Pancreas (tissue), 10 donors: ENCODE measurements around the gene CCR5AS.
"Not testable (repeated sequence)": the region's sequence is repeated elsewhere in the genome, so short reads cannot be mapped to it uniquely, and the experiment has no call there.

Experiments
- ATAC-seq, 4 donors: fragments of 200-7000 bp; cut with Tn5 transposase; one replicate each; pipeline versions ENCODE4 v1.8.0 to v1.9.1; 2020; ENCODE audit warnings: mild to moderate bottlenecking in 4 of 4, moderate library complexity in 4 of 4
- DNase-seq, 6 donors: peaks; one replicate each; pipeline ENCODE4 v3.0.0-alpha.2; 2020
- FAIRE-seq: peaks from 2 replicates; lab custom pipeline; 2012; peaks lifted over from hg19 to GRCh38; lab: Jason Lieb, UNC
- H3K27ac ChIP-seq, 4 donors: fragments of 200-600 bp; sonication (generic); 1 replicate in 3 of 4; 2 replicates in 1 of 4; pipeline versions ENCODE4 v1.5.0 to v1.8.0; 2020
- H3K27me3 ChIP-seq, 4 donors: fragments of 200-600 bp; one replicate each; pipeline ENCODE4 v1.8.0; 2021
- H3K36me3 ChIP-seq, 3 donors: fragments of 200-600 bp; sonication (generic) in 1 of 3; one replicate each; pipeline versions ENCODE4 v1.5.0 to v1.8.0; 2020 to 2021
- H3K4me1 ChIP-seq, 3 donors: fragments of 200-600 bp; one replicate each; pipeline ENCODE4 v1.8.0; 2021
- H3K4me3 ChIP-seq, 4 donors: fragments of 200-600 bp; sonication (generic) in 2 of 4; one replicate each; pipeline versions ENCODE4 v1.5.0 to v1.8.0; 2020 to 2021
- H3K9me3 ChIP-seq, 4 donors: fragments of 200-600 bp; one replicate each; pipeline ENCODE4 v1.8.0; 2021
- WGBS, 2 donors: extraction: QIAGEN DNeasy Blood & Tissue Kit; methylation state at CpG; one replicate each; pipeline ENCODE4 v1.1.7; 2013; 5-methylcytosine and 5-hydroxymethylcytosine counted together
- intact Hi-C, 3 donors: fragments of 100-400 bp; cut with DNase I; formaldehyde crosslinking; loops; one replicate each; pipeline versions ENCODE4 v1.11.1 to v1.14.2; 2022
- TF ChIP-seq, protein P1 (sequence below), 4 donors: fragments of 200-600 bp; sonication (generic) in 3 of 4; IDR thresholded peaks; one replicate each; pipeline versions ENCODE4 v1.5.0 to v1.8.0; 2021; ENCODE audit warnings: antibody characterized with exemption in 4 of 4
- donor health status: healthy with polysubstance abuse.
- donor health status: DM: no; HTN: no; CAD: no; lungs with moderate emphysema.
- donor health status: DM: no; HTN: no; CAD: no.
- donor health status: control.
- donor health status: control.
- donor health status: Bipolar disorder and iron deficiency.
- donor health status: DM: yes; HTN: yes; CAD: no.
- donor health status: DM: no; HTN: no; CAD: no.
- donor health status: DM: no; HTN: no; CAD: no.
- donor health status: DM: yes; HTN: yes; CAD: no.

CCR5AS gene

DNA sequence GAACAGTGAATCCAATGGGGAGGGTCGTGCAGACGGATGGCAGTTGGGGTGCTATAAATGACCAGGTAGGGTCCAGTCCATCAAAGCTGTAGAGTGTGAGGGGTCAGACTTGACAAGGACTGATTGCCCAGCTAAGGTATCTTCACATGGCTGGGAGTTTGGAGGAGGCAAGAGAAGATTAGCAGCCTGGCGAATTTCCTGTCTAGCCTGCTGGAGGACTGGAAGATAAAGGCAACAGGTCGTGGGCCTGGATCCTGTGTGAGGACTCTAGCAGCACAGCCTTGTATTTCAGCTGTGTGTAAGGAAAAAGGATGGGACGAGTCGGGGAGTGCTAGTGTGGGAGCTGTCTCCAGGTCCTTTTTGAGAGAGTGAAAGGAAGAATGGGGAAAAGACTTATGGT is 17.6 kb downstream of the CCR5AS start:
- no peaks in the 10 kb centered on the region for H3K27me3 ChIP-seq
- FAIRE-seq = no peak

DNA sequence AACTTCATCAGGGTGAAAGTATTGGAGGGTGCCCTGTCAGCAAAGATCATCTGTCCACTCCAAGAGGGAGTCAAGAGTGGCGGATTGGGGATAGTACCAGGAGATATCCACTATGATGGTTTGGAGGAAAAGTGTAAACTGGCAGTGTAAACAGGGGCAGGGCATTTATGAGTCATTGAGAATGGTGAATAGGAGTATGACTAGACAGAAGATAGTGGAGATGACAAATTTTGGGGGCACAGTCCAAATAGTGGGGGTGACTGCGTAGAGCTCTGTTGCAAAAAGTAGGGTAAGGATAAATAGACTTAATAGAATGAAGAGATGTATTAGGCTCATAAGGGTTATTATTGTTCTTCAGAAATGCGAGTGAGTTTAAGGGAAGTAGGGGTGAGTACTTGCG is 18.0 kb downstream of the CCR5AS start:
- H3K36me3 ChIP-seq, H3K27me3 ChIP-seq, intact Hi-C loops, H3K4me1 ChIP-seq, H3K4me3 ChIP-seq, FAIRE-seq, ATAC-seq, DNase-seq, H3K9me3 ChIP-seq, H3K27ac ChIP-seq: not testable (repeated sequence)
- WGBS, 2 donors = 86 to 97% methylated on average over 4 of the region's 4 CpGs

More for the DNA sequence above, 17.6 kb downstream of the CCR5AS start:
- no peak overlapping the region for H3K4me3 ChIP-seq
- no peak overlapping the region for H3K27ac ChIP-seq
- no peak for ATAC-seq
- intact Hi-C loops = no loop called here
- H3K36me3 ChIP-seq = no peaks in the 10 kb centered on the region
- H3K9me3 ChIP-seq = no peaks in the 10 kb centered on the region
- TF ChIP-seq, protein P1, sequence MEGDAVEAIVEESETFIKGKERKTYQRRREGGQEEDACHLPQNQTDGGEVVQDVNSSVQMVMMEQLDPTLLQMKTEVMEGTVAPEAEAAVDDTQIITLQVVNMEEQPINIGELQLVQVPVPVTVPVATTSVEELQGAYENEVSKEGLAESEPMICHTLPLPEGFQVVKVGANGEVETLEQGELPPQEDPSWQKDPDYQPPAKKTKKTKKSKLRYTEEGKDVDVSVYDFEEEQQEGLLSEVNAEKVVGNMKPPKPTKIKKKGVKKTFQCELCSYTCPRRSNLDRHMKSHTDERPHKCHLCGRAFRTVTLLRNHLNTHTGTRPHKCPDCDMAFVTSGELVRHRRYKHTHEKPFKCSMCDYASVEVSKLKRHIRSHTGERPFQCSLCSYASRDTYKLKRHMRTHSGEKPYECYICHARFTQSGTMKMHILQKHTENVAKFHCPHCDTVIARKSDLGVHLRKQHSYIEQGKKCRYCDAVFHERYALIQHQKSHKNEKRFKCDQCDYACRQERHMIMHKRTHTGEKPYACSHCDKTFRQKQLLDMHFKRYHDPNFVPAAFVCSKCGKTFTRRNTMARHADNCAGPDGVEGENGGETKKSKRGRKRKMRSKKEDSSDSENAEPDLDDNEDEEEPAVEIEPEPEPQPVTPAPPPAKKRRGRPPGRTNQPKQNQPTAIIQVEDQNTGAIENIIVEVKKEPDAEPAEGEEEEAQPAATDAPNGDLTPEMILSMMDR (IDR thresholded peaks at IDR 0.05) = no peak
- WGBS, 2 donors = 73 to 78% methylated on average over 6 of the region's 6 CpGs
- no peak for DNase-seq
- no peaks in the 10 kb centered on the region for H3K4me1 ChIP-seq

DNA sequence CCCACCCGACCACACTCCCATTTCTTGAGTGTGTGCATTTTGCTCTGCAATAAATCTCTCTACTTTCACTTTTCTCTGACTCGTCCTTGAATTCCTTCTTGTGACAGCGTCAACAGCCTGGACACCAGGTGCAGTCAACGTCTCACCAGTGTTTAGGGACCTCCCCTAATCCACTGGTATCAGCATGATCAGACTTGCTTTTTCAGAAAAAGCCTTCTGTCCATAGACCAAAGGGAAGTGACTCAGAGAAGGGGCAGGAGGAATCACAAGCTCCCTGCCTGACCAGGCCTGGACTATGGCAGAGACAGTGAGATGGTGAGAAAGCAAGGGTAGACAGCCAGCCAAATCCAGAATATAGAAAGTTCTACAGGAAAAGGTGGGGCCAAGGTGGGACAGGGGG is 20.7 kb downstream of the CCR5AS start:
- peak in 3 of 4 donors; percentile 35 to 83 (median 75) for ATAC-seq
- no peaks in the 10 kb centered on the region for H3K27me3 ChIP-seq
- H3K27ac ChIP-seq = no peak overlapping the region
- H3K9me3 ChIP-seq = no peaks in the 10 kb centered on the region
- FAIRE-seq = no peak
- DNase-seq = no peak
- TF ChIP-seq, protein P1 (IDR thresholded peaks at IDR 0.05) = no peak
- 16% methylated on average over 4 of the region's 4 CpGs for WGBS, 2 donors
- H3K36me3 ChIP-seq = no peaks in the 10 kb centered on the region
- intact Hi-C loops = no loop called here
- H3K4me3 ChIP-seq = no peak overlapping the region
- H3K4me1 ChIP-seq = no peaks in the 10 kb centered on the region

DNA sequence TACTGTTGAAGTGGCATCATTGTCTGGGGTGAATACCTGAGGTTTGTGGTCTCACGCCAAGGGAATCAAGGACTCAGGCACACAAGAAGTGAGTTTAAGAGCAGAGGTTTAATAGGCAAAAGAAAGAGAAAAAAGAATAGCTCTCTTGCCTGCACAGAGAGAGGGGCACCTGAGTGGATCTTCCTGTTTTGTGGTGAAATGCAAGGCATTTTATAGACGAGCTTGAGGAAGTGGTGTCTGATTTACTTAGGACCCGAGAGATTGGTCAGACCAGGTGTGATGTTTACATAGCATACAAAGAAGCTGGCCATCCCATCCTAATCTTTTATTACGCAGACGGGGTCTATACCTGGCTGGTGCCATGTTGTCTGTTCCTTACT is 22.9 kb downstream of the CCR5AS start:
- DNase-seq = no peak
- ATAC-seq = no peak
- Histone ChIP-seq H3K27me3 (no peaks in the 10 kb centered on the region), H3K9me3 (no peaks in the 10 kb centered on the region), H3K27ac (no peak overlapping the region), H3K4me3 (no peak overlapping the region), H3K36me3 (no peaks in the 10 kb centered on the region), H3K4me1 (no peaks in the 10 kb centered on the region)
- TF ChIP-seq, protein P1 (IDR thresholded peaks at IDR 0.05) = no peak
- no peak for FAIRE-seq
- WGBS, 2 donors = 56 to 59% methylated on average over 5 of the region's 5 CpGs
- intact Hi-C loops = no loop called here

DNA sequence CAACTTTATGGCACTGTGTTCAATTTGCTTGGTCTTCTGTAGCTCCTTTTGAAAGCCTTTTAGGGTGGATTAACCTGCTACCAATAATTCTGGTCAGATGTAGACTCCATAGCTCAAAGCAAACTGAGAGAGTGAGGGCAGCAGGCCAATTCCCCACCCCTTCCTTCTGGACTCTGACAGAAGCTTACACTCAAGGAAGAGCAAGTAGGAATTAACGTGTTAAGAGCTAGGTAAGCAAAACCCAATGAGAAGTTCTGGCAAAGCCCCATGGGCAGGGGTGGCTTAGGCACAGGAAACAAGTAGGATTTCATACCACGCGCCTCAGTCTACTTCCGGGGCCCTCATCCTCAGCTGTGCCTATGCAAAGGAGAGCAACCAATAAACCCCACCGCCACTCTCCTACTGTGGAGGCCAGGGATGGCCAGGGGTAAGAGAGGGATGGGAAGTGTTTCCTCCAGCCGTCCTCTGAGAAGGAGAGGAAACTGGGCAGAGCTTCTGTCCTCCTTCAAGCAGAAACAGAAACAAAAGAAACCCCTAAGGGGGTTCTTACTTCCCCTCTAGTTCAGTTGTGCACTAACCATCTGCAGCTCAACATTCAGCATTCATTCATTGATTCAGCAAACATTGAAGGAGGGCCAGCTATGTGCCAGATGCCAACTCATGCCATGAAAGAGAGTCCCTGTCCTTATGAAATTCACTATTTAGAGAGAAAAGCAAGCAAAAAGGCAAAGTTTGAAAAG is 23.5 kb downstream of the CCR5AS start:
- no peak for ATAC-seq
- 70 to 79% methylated on average over 6 of the region's 6 CpGs for WGBS, 2 donors

More for the DNA sequence above, 23.5 kb downstream of the CCR5AS start:
- no peak for DNase-seq
- H3K27ac ChIP-seq = no peak overlapping the region
- TF ChIP-seq, protein P1 (IDR thresholded peaks at IDR 0.05) = no peak
- FAIRE-seq = no peak
- H3K27me3 ChIP-seq = no peaks in the 10 kb centered on the region
- no peaks in the 10 kb centered on the region for H3K4me1 ChIP-seq
- intact Hi-C loops = no loop called here
- H3K4me3 ChIP-seq = no peak overlapping the region
- no peaks in the 10 kb centered on the region for H3K36me3 ChIP-seq
- H3K9me3 ChIP-seq = no peaks in the 10 kb centered on the region
